ENCODE measurements around the gene RIT2.

Gene RIT2

GRCh38 chr18:43081396-43081795 lies 34.1 kb downstream of the RIT2 start:
- DNase-seq (ENCODE audit: low read depth, low spot score) = no peak

DNA sequence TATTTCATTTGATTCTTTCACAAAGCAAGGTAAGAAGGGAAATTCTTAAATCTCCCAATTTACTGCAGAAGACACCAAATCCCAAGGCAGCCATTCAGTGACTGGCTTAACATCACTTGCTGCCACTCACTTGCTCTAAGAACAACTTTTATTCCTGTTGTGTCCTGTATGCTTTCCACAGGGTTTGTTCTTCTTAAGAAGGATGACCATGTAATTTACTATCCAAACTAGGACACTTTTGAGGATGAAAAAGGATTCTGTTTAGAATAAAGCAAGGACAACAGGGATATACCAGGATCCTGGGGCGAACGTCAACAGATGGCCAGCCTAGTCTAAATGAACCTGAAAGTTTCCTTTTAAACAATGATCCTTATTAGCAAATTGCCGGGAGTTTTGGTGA lies 34.8 kb downstream of the RIT2 start:
- no peak for DNase-seq (ENCODE audit: low read depth, low spot score)

- DNase-seq (ENCODE audit: low read depth, low spot score) = no peak
Observed at GRCh38 chr18:43079422-43079821, 36.1 kb downstream of the RIT2 start.

GRCh38 chr18:43078478-43079092 lies 36.9 kb downstream of the RIT2 start:
- DNase-seq (ENCODE audit: low read depth, low spot score) = no peak

DNA sequence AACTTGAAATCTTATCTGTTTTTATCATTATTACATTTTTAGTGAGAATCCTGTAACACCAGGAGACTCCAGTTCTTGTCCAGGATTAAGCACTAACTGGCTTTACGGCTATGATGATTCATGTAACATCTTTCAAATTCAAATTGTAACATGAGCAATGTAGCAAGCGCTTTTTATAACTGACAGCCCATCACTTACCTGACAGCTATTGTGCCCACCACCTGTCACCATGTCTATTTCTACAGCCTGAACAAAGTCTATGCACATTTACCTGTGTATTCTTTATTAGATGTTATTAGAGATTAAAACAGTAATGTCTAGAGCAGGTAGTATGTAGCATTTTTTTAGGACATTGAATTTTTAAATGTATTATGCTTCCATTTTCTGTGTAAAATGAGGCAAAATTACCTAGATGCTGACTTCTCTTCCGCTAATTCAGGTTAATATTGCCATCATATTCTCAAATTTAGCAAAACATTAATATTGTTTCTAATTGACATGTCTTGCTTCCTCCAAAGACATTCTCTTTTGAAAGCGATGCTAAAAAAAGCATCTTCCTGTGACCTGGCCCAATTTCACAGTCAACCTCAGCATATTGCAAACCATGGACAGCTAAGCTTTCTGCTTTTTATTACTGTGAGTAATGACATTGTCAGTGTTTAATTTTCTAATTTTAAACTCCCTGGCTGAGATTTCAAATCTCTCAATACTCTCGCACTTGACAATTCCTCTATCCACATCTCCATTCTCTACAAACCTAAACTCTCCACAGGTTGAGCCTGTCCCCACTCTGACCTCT lies 37.8 kb downstream of the RIT2 start:
- DNase-seq (ENCODE audit: low read depth, low spot score) = no peak

DNA sequence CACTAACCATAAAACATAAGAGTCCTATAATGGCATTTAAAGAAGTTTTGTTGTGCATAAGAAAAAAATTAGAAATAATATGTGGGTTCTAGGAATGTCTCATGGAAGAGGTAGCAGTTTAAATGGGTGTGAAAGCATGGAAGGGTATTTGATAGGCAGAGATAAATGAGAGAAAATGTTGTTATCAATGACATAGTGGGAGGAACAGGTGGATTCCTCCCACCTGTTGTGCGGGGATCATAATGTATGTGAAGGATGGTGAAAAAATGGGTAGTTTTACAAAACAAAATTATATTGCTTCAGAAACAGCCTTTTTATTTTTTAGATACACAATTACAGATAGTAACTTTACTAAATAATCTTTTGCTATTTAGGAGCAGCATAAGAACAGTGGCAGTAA lies 41.7 kb downstream of the RIT2 start:
- no peak for DNase-seq (ENCODE audit: low read depth, low spot score)

- DNase-seq (ENCODE audit: low read depth, low spot score) = no peak
Observed at GRCh38 chr18:43068781-43069180, 46.7 kb downstream of the RIT2 start.

GRCh38 chr18:43067570-43067969 lies 47.9 kb downstream of the RIT2 start:
- DNase-seq (ENCODE audit: low read depth, low spot score) = no peak

GRCh38 chr18:43061816-43062215 lies 53.7 kb downstream of the RIT2 start:
- no peak for DNase-seq (ENCODE audit: low read depth, low spot score)

DNA sequence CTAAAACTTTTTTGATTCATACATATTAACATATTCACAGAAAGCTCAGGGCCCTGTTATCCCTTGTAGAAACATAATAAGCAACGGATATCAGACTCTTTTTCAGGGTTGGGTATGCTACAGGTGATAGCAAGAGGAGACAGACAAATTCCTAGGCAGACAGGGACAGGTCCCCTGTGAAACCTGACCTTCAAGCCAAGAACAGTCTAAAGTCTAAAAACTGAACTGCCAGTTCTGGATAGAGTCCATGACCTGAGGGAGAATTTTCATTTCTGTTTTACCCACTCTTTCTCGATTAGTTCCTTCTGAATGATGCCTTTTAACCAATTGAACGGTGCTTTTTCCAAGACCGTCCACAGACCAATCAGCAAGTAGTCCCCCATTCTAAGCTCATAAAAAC lies 54.2 kb downstream of the RIT2 start:
- no peak for DNase-seq (ENCODE audit: low read depth, low spot score)

DNA sequence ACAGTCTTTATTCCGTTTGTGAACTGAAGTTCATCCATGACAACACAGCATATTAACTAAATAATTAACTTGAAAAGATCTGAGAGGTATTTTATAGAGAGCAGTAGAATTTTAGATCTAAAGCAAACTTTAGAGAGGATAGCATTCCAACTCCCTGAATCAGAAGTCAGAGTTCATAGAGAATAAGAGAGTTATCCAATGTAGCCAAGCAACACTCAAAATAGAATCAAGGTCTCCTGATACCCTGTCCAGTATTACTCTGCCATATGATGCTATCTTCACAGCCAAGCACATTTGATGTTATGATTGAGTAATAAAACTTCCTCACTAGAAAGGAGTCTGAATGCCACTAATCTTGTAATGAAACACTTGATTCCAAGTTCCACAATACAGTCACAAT lies 55.5 kb downstream of the RIT2 start:
- no peak for DNase-seq (ENCODE audit: low read depth, low spot score)

DNA sequence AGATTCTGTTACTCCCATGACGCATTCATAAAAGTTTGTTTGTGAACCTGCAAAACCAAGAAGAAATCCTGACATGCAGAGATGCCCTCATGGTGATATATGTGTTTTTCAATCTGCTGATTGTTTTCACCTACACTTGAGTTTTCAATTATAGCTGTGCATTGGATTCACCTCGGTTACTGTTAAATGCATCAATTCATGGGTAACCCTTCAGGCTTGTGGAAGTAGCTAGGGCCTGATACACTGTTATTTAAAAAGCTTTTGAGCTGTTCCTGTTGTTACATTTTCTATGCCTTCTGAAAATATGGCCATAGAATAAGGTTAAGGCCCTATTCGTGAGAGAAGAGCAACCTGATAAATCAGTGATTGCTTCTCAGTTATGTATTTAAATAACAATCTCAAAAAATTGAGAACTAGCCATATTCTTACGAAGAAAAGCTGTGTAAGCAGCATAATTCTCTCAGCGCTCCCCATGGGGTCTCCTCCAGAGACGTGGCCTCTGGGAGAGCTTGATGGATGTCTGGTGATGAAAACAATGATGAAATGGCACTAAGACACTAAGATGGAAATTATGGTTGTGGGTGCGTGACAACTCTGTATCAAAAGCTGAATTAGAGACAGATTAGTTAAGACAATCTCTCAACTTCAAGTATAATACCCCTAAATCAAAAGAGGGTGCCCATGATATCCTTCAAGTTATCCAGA lies 60.5 kb downstream of the RIT2 start:
- DNase-seq (ENCODE audit: low read depth, low spot score) = no peak

DNA sequence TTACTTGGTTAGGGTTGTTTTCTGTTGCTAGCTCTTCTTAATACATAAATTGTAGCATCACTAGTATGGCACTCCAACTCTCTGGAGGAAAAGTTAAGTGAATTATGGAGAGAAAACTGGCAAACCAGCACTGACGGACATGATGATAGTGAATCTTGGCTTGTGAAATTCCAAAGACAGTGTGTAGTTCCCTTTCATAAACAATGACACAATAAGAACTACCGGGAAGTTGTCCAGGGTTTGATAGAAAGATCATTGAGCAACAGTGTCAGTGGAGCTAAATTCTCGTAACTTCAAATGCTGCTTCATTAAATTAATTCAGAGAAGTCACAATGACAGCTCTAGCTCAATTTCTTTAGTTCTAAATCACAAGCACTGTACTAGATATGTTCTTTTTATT lies 66.5 kb downstream of the RIT2 start:
- no peak for DNase-seq (ENCODE audit: low read depth, low spot score)

DNA sequence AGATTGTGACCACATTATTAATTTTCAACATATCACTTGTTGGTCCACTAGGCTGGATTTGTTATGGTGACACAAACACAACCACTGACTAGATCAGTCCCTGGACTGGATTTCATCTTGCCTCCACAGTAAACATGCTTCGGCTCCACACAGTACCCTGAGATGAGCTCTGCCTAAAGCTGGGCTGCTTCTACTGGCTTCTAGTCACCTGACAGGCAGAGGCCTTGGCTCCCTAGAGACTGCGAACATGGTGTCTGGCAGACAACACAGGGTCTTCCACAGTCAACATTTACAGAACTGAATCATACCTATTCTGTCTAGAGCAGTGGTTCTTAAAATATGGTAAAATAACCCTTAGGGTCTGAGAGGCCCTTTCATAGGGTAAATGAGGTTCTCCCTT lies 69.2 kb downstream of the RIT2 start:
- DNase-seq (ENCODE audit: low read depth, low spot score) = no peak

DNA sequence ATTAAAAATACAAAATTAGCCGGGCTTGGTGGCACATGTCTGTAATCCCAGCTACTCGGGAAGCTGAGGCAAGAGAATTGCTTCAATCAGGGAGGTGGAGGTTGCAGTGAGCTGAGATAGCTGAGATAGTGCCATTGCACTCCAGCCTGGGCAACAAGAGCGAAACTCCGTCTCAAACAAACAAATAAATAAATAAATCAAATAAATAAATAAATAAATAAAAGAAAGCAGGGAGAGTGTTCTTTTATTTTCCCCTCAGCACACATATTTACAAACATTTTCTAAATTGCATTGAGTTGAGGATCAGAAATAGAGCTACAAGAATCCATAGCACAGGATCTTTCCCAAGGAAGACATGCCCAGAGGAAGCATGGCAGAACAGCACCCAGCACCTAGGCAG lies 71.9 kb downstream of the RIT2 start:
- no peak for DNase-seq (ENCODE audit: low read depth, low spot score)

- no peak for DNase-seq (ENCODE audit: low read depth, low spot score)
Observed at GRCh38 chr18:43040281-43040680, 75.2 kb downstream of the RIT2 start.

- no peak for DNase-seq (ENCODE audit: low read depth, low spot score)
Observed at GRCh38 chr18:43034683-43035500, 80.6 kb downstream of the RIT2 start.

GRCh38 chr18:43031169-43031568 lies 84.3 kb downstream of the RIT2 start:
- DNase-seq (ENCODE audit: low read depth, low spot score) = no peak

GRCh38 chr18:43029414-43029813 lies 86.1 kb downstream of the RIT2 start:
- no peak for DNase-seq (ENCODE audit: low read depth, low spot score)

DNA sequence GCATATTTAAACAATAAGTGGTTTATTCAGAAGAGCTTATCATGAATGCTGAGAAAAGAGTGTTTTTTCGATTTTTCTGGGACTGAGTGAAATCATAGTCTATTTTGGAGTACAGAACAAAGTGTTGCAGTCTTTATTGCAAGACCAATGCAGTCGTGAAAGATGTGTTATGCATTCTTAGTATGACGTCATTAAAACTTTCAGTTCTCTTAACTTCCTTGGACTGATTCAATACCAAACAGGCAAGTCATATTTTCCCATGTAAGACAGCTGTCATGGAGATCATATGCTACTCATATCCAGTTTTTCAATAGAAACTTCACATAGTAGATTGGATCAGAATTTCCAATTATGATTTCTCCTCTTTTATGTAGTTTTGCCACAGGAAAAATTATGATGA lies 92.6 kb downstream of the RIT2 start:
- DNase-seq (ENCODE audit: low read depth, low spot score) = no peak

- no peak for DNase-seq (ENCODE audit: low read depth, low spot score)
Observed at GRCh38 chr18:43017622-43018021, 97.9 kb downstream of the RIT2 start.

DNA sequence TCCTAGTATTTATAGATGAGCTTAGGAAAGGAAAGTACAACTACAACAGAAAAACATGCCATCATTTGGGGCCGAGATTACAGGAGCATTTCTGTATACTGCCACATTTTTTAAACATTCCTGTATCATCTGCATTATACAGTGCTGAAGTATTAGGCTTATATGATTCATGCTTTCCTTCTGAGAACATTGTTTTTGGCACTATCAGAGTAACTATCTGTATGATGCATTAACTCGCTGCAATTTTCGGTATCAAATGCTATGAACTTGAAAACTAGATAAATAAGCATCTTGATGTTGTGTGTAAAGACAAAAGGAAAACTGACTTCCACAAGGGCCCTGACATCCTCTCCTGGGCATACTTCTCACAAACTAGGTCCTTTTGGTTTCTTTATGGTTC lies 102.0 kb downstream of the RIT2 start:
- DNase-seq (ENCODE audit: low read depth, low spot score) = no peak
